HepG2 (cell line): ENCODE data around the gene ARL5A. TPM values are rescaled to one million over a fixed set of nuclear protein-coding genes. Genes with fewer than 3 reads are reported as not detected.

Experiments
- ADNP ChIP-seq: sonication (generic); formaldehyde crosslinking; IDR thresholded peaks from 2 replicates; pipeline ENCODE4 v1.4.0; 2020; ENCODE audit warnings: missing genetic modification reagents
- AGO1 ChIP-seq: fragments of 200-400 bp; formaldehyde crosslinking; IDR thresholded peaks from 2 replicates; pipeline ENCODE4 v1.6.1; 2017; ENCODE audit warnings: mild to moderate bottlenecking, low read depth, low read length, moderate library complexity; ENCODE audit not compliant: poor library complexity, severe bottlenecking
- CBX5 ChIP-seq: sonication (generic); formaldehyde crosslinking; IDR thresholded peaks from 2 replicates; pipeline ENCODE4 v1.4.0; 2020; ENCODE audit warnings: missing genetic modification reagents, borderline replicate concordance
- HNF1B ChIP-seq: sonication (generic); formaldehyde crosslinking; IDR thresholded peaks from 2 replicates; pipeline ENCODE4 v1.5.1; 2020; ENCODE audit warnings: mild to moderate bottlenecking, moderate library complexity, missing genetic modification reagents
- IRF1 ChIP-seq: sonication (generic); formaldehyde crosslinking; IDR thresholded peaks from 2 replicates; pipeline ENCODE4 v1.4.0; 2020; ENCODE audit warnings: low read depth, mild to moderate bottlenecking, missing genetic modification reagents
- NCOA5 ChIP-seq: sonication (generic); formaldehyde crosslinking; IDR thresholded peaks from 2 replicates; pipeline ENCODE4 v1.4.0; 2020; ENCODE audit warnings: missing genetic modification reagents
- NR2F2 ChIP-seq: IDR thresholded peaks from 2 replicates; pipeline ENCODE4 v1.6.1; 2012; ENCODE audit warnings: low read depth, inconsistent platforms, borderline replicate concordance
- SSRP1 ChIP-seq: IDR thresholded peaks from 2 replicates; pipeline ENCODE4 v1.6.1; 2016; ENCODE audit warnings: control low read depth
- ZBTB44 ChIP-seq: sonication (generic); formaldehyde crosslinking; IDR thresholded peaks from 2 replicates; pipeline ENCODE4 v1.4.0; 2020; ENCODE audit warnings: missing genetic modification reagents
- ZBTB8A ChIP-seq: sonication (generic); formaldehyde crosslinking; IDR thresholded peaks from 2 replicates; pipeline ENCODE4 v1.4.0; 2020; ENCODE audit warnings: mild to moderate bottlenecking, low read depth, missing genetic modification reagents, borderline replicate concordance
- ZNF142 ChIP-seq: sonication (generic); formaldehyde crosslinking; IDR thresholded peaks from 2 replicates; pipeline ENCODE4 v1.4.0; 2020; ENCODE audit warnings: missing genetic modification reagents
- ZNF234 ChIP-seq: sonication (generic); formaldehyde crosslinking; conservative IDR thresholded peaks from 2 replicates; pipeline ENCODE4 v1.5.1; 2020; ENCODE audit warnings: mild to moderate bottlenecking, missing genetic modification reagents
- ZNF264 ChIP-seq: sonication (generic); formaldehyde crosslinking; IDR thresholded peaks from 2 replicates; pipeline ENCODE4 v1.4.0; 2020; ENCODE audit warnings: missing genetic modification reagents
- ZNF34 ChIP-seq: sonication (generic); formaldehyde crosslinking; IDR thresholded peaks from 2 replicates; pipeline ENCODE4 v1.4.0; 2020; ENCODE audit warnings: mild to moderate bottlenecking, missing genetic modification reagents, borderline replicate concordance
- ZNF432 ChIP-seq: sonication (generic); formaldehyde crosslinking; IDR thresholded peaks from 2 replicates; pipeline ENCODE4 v1.5.0; 2020; ENCODE audit warnings: missing genetic modification reagents, mild to moderate bottlenecking, borderline replicate concordance
- ZNF570 ChIP-seq: sonication (generic); formaldehyde crosslinking; IDR thresholded peaks from 2 replicates; pipeline ENCODE4 v1.4.0; 2020; ENCODE audit warnings: mild to moderate bottlenecking, missing genetic modification reagents, borderline replicate concordance
- ZNF629 ChIP-seq: sonication (generic); formaldehyde crosslinking; conservative IDR thresholded peaks from 2 replicates; pipeline ENCODE4 v1.5.0; 2020; ENCODE audit warnings: missing genetic modification reagents
- ZNF839 ChIP-seq: sonication (generic); formaldehyde crosslinking; IDR thresholded peaks from 2 replicates; pipeline ENCODE4 v1.4.0; 2020; ENCODE audit warnings: missing genetic modification reagents, mild to moderate bottlenecking, borderline replicate concordance
- polyA plus RNA-seq, 8 experiments: library from polyadenylated mRNA; depleted of rRNA in 3 of 8; stranded (reverse) in 7 of 8; unstranded in 1 of 8; fragments of >200 nt; fragmentation: Illumina TruSeq in 4 of 8; extraction: Trizol in 4 of 8; gene quantifications; 2 replicates each; pipeline versions ENCODE4 v1.2.1 to v1.2.3, GENCODE V29; 2011 to 2016; ENCODE audit warnings: low read depth in 4 of 8, missing spikeins in 1 of 8, mixed read lengths in 1 of 8; ENCODE audit not compliant: insufficient read depth in 1 of 8
- total RNA-seq, 5 experiments: library from RNA; depleted of rRNA; stranded (reverse); fragments of >200 nt; fragmentation: Illumina TruSeq; extraction: Trizol; gene quantifications; 2 replicates each; pipeline ENCODE4 v1.2.3, GENCODE V29; 2016; ENCODE audit warnings: low read depth in 1 of 5

The ARL5A gene
- total and polyA plus RNA-seq, 2 of the 13 experiments (the other 11 are each of a cell fraction or from before 2014, with no cell fraction given), result 47.5 to 149 TPM

- TF ChIP-seq IRF1 (CRISPR knock-in tag) (no peak; the same call in 1 of the 2 replicates), ZNF839 (CRISPR knock-in tag) (0 out of 2 replicates have a peak, but pooled peaks have one; percentile 6), ZNF570 (CRISPR knock-in tag) (0 out of 2 replicates have a peak, but pooled peaks have one; percentile 43), AGO1 (no peak), ZNF264 (CRISPR knock-in tag) (0 out of 2 replicates have a peak, but pooled peaks have one; percentile 8), NR2F2 (0 out of 2 replicates have a peak, but pooled peaks have one; percentile 21), ZNF234 (CRISPR knock-in tag) (0 out of 2 replicates have a peak, but pooled peaks have one; percentile 37), ZBTB8A (CRISPR knock-in tag) (0 out of 2 replicates have a peak, but pooled peaks have one; percentile 15), NCOA5 (CRISPR knock-in tag) (no peak), SSRP1 (CRISPR knock-in tag) (peak; percentile 84; the same call in 1 of the 2 replicates), HNF1B (CRISPR knock-in tag) (peak; percentile 55; the same call in 1 of the 2 replicates), CBX5 (peak; percentile 26; the same call in 1 of the 2 replicates), ZNF34 (CRISPR knock-in tag) (0 out of 2 replicates have a peak, but pooled peaks have one; percentile 14), ZNF629 (CRISPR knock-in tag) (peak; percentile 97), ADNP (CRISPR knock-in tag) (0 out of 2 replicates have a peak, but pooled peaks have one; percentile 16), ZBTB44 (CRISPR knock-in tag) (no peak), ZNF142 (CRISPR knock-in tag) (peak; percentile 95; the same call in 1 of the 2 replicates), ZNF432 (CRISPR knock-in tag) (no peak)
Observed at GRCh38 chr2:151827564-151828142, 568 bp downstream of the ARL5A start (continued).
